GM12878 (cell line): ENCODE results near the gene NTM. TPM values are rescaled to one million over a fixed set of nuclear protein-coding genes. Genes with fewer than 3 reads are reported as not detected.

ENCODE experiments used
- ATAC-seq: fragments of 200-7000 bp; cut with Tn5 transposase; 3 replicates; pipeline ENCODE4 v1.9.1; 2020; ENCODE audit warnings: mild to moderate bottlenecking, moderate library complexity
- BruUV-seq: library from RNA; stranded (reverse); fragments of 400-500 nt; replicated peaks from 2 replicates; lab custom pipeline; 2021; lab: Mats Ljungman, UMichigan
- CTCF ChIA-PET: fragments of 300-600 bp; sonication (Branson Sonifier 250); formaldehyde crosslinking; extraction: SDS; loops from one replicate; lab custom pipeline; 2021; ENCODE audit warnings: inconsistent platforms; lab: Yijun Ruan, JAX
- POLR2A ChIA-PET: fragments of 350-600 bp; formaldehyde crosslinking; extraction: SDS; loops from one replicate; lab custom pipeline; 2021; ENCODE audit warnings: inconsistent platforms; lab: Charles Lee
- RAD21 ChIA-PET: fragments of 300-600 bp; sonication (Branson Sonifier 250); formaldehyde crosslinking; loops from one replicate; lab custom pipeline; 2023; ENCODE audit warnings: antibody characterized with exemption; ENCODE audit not compliant: unreplicated experiment; lab: Charles Lee
- SMC1A ChIA-PET: fragments of 300-600 bp; sonication (Branson Sonifier 250); formaldehyde crosslinking; loops from one replicate; lab custom pipeline; 2023; ENCODE audit not compliant: unreplicated experiment, uncharacterized antibody; lab: Charles Lee
- DNase-seq: peaks from one replicate; pipeline ENCODE4 v3.0.0-alpha.2; 2011; ENCODE audit warnings: low read depth, low spot score
- FAIRE-seq: peaks from 3 replicates; lab custom pipeline; 2011; peaks lifted over from hg19 to GRCh38; lab: Jason Lieb, UNC
- H2AFZ ChIP-seq: 2 replicates; pipeline ENCODE4 v1.6.0; 2011; ENCODE audit warnings: low read depth, low read length, control low read depth; ENCODE audit not compliant: control insufficient read depth
- H3K27ac ChIP-seq: 2 replicates; pipeline ENCODE4 v1.5.1; 2011; ENCODE audit warnings: control low read depth; ENCODE audit not compliant: control insufficient read depth, insufficient read depth
- H3K27me3 ChIP-seq, 2 experiments: replicated peaks in 1 of 2; 2 replicates each; pipeline versions ENCODE4 v1.6.0 to v1.6.1; 2011; ENCODE audit warnings: low read length in 1 of 2; ENCODE audit not compliant: control insufficient read depth in 2 of 2, insufficient read depth in 2 of 2
- H3K36me3 ChIP-seq, 2 experiments: 2 replicates each; pipeline ENCODE4 v1.5.1; 2011; ENCODE audit warnings: low read length in 1 of 2; ENCODE audit not compliant: control insufficient read depth in 2 of 2, insufficient read depth in 2 of 2
- H3K4me1 ChIP-seq: 2 replicates; pipeline ENCODE4 v1.6.1; 2011; ENCODE audit warnings: mild to moderate bottlenecking, low read length, moderate library complexity, mixed read lengths; ENCODE audit not compliant: control insufficient read depth, insufficient read depth
- H3K4me2 ChIP-seq: 2 replicates; pipeline ENCODE4 v1.6.0; 2011; ENCODE audit warnings: control low read depth; ENCODE audit not compliant: control insufficient read depth, insufficient read depth
- H3K4me3 ChIP-seq: fragments of 200-600 bp; sonication (generic); 2 replicates; pipeline ENCODE4 v1.5.1; 2016
- H3K79me2 ChIP-seq: 2 replicates; pipeline ENCODE4 v1.6.0; 2011; ENCODE audit warnings: low read length; ENCODE audit not compliant: control insufficient read depth, insufficient read depth
- H3K9ac ChIP-seq: 2 replicates; pipeline ENCODE4 v1.8.0; 2011; ENCODE audit warnings: low read length, control low read depth, mixed read lengths; ENCODE audit not compliant: control insufficient read depth, insufficient read depth
- H3K9me3 ChIP-seq: replicated peaks from 3 replicates; pipeline ENCODE4 v1.5.1; 2011; ENCODE audit warnings: mild to moderate bottlenecking, low read length; ENCODE audit not compliant: control insufficient read depth, insufficient read depth
- H4K20me1 ChIP-seq: 2 replicates; pipeline ENCODE4 v1.6.0; 2011; ENCODE audit not compliant: control insufficient read depth, insufficient read depth
- BMI1 ChIP-seq: fragments of 450-650 bp; IDR thresholded peaks from 2 replicates; pipeline ENCODE4 v1.6.1; 2016; ENCODE audit warnings: mild to moderate bottlenecking, moderate library complexity, borderline replicate concordance
- CBX5 ChIP-seq: sonication (generic); IDR thresholded peaks from 2 replicates; pipeline ENCODE4 v1.6.1; 2016; ENCODE audit warnings: low read depth, moderate library complexity, mild to moderate bottlenecking, inconsistent platforms
- PAX8 ChIP-seq: fragments of 450-650 bp; IDR thresholded peaks from 2 replicates; pipeline ENCODE4 v1.6.1; 2017; ENCODE audit warnings: mild to moderate bottlenecking, moderate library complexity
- SMC3 ChIP-seq: IDR thresholded peaks from 2 replicates; pipeline ENCODE4 v1.6.1; 2011; ENCODE audit warnings: low read length, improper control_type of control experiment, borderline replicate concordance
- TCF3 ChIP-seq: IDR thresholded peaks from 2 replicates; pipeline ENCODE4 v1.6.1; 2012; ENCODE audit warnings: low read depth, mild to moderate bottlenecking, low read length, borderline replicate concordance; ENCODE audit not compliant: insufficient read depth
- ZNF592 ChIP-seq: fragments of 450-650 bp; IDR thresholded peaks from 2 replicates; pipeline ENCODE4 v1.6.1; 2017; ENCODE audit warnings: mild to moderate bottlenecking, moderate library complexity
- WGBS: methylation state at CpG from one replicate; pipeline ENCODE4 v1.1.6; 2016; ENCODE audit warnings: low lambda C conversion rate; ENCODE audit not compliant: insufficient replicate concordance, insufficient coverage; ENCODE audit errors: missing lambda C conversion rate; 5-methylcytosine and 5-hydroxymethylcytosine counted together
- in situ Hi-C: fragments of 300-500 bp; cut with MboI; formaldehyde crosslinking; loops from 9 replicates; pipeline ENCODE4 v1.14.3; 2018; ENCODE audit warnings: mixed read lengths
- intact Hi-C: fragments of 100-400 bp; cut with micrococcal nuclease; formaldehyde crosslinking; loops from one replicate; pipeline ENCODE4 v1.14.2; 2022; ENCODE audit not compliant: unreplicated experiment
- polyA plus RNA-seq, 11 experiments: library from polyadenylated mRNA; depleted of rRNA in 4 of 11; unstranded in 6 of 11; stranded (reverse) in 5 of 11; fragments of >200 nt; fragmentation: Nextera tagmentation in 4 of 11; fragmentation: Illumina TruSeq in 1 of 11; extraction: Ambion mirVana in 4 of 11; extraction: Trizol in 1 of 11; gene quantifications; 1 replicate in 1 of 11; 2 replicates in 10 of 11; pipeline versions ENCODE4 v1.2.1 to v1.2.3, GENCODE V29; 2011 to 2016; ENCODE audit warnings: inconsistent platforms in 2 of 11, missing spikeins in 2 of 11, low read depth in 1 of 11
- total RNA-seq, 4 experiments: library from RNA; depleted of rRNA in 3 of 4; stranded (reverse); fragments of >200 nt in 3 of 4; fragmentation: Illumina TruSeq in 1 of 4; extraction: Trizol in 1 of 4; gene quantifications; 2 replicates each; pipeline versions ENCODE4 v1.2.1 to v1.2.3, GENCODE V29; 2013 to 2021
- TF ChIP-seq, protein P1 (sequence below): IDR thresholded peaks from 2 replicates; pipeline ENCODE4 v1.6.1; 2011; ENCODE audit warnings: low read depth, mild to moderate bottlenecking, low read length, moderate library complexity, borderline replicate concordance; ENCODE audit errors: extremely low read depth

The NTM gene
- total and polyA plus RNA-seq, 10 of the 15 experiments (the other 5 are each of a cell fraction or from before 2014, with no cell fraction given): not detected

DNA sequence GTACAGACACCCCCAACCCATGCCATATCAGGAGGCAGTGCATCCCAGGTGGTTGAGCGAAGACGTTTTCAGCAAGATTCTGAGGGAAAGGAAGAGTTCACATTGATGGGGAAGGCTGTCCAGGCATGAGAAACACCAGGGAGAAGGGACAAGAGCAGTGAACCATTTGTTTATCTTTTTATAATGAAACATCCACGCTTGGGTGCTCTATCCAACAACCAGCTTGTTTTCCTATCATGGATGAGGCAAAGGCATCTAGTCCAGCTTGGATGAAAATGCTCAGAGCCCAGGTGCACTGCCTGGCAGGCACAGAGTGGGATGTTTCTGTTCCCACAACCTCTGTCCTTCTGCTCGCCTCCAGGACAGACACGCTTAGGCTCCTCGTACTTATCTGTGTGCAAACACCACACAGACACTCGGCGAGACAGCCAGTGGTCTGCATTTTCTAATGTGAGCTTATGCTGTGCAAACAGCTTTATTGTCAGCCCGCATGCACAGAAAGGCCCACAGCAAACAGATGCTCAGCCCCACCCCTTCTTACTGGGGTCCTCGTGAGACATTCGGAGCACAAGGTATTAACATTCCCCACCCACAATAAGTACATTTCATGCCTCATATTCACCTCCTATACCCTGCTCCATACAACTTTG, 45.4 kb upstream of the NTM start:
- BruUV-seq: no TSS peak
- no peak for FAIRE-seq
- ChIA-PET SMC1A (no interaction called here), CTCF (no interaction called here), RAD21 (no interaction called here), POLR2A (no interaction called here)
- Histone ChIP-seq H3K9ac (no peak overlapping the region), H3K4me3 (no peak overlapping the region), H3K9me3 (no peaks in the 10 kb centered on the region), H2AFZ (no peak overlapping the region), H3K4me2 (no peak overlapping the region), H3K36me3 (no peaks in the 10 kb centered on the region), H3K27me3 (no peaks in the 10 kb centered on the region), H3K79me2 (no peaks in the 10 kb centered on the region), H3K27ac (no peak overlapping the region), H3K4me1 (no peaks in the 10 kb centered on the region), H4K20me1 (no peaks in the 10 kb centered on the region)
- in situ Hi-C loops (no loop called here), intact Hi-C loops (no loop called here)
- 31% methylated on average over 11 of the region's 11 CpGs for WGBS
- TF ChIP-seq SMC3 (no peak), TCF3 (no peak), CBX5 (no peak), PAX8 (no peak), ZNF592 (no peak), BMI1 (no peak)
- TF ChIP-seq, protein P1, sequence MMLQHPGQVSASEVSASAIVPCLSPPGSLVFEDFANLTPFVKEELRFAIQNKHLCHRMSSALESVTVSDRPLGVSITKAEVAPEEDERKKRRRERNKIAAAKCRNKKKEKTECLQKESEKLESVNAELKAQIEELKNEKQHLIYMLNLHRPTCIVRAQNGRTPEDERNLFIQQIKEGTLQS: no peak
- DNase-seq: no peak
- ATAC-seq: no peak
